Kidney (tissue), 14 donors: ENCODE results near the gene AADACL3. TPM values are rescaled to one million over a fixed set of nuclear protein-coding genes. Genes with fewer than 3 reads are reported as not detected.

Experiments
- DNase-seq, 5 donors: peaks; one replicate each; pipeline ENCODE4 v3.0.0-alpha.2; 2013 to 2020
- FAIRE-seq: peaks from 2 replicates; lab custom pipeline; 2012; peaks lifted over from hg19 to GRCh38; lab: Jason Lieb, UNC
- H3K27ac ChIP-seq, 2 donors: one replicate each; pipeline ENCODE4 v1.7.0; 2013; ENCODE audit warnings: low read depth in 2 of 2, low read length in 2 of 2, inconsistent platforms in 1 of 2
- H3K27me3 ChIP-seq: one replicate; pipeline ENCODE4 v1.7.1; 2013; ENCODE audit warnings: low read length, inconsistent platforms; ENCODE audit not compliant: control insufficient read depth, insufficient read depth
- H3K36me3 ChIP-seq, 3 donors: one replicate each; pipeline versions ENCODE4 v1.7.0 to v1.7.1; 2013; ENCODE audit warnings: low read length in 3 of 3, control low read depth in 1 of 3, inconsistent platforms in 1 of 3; ENCODE audit not compliant: insufficient read depth in 3 of 3, control insufficient read depth in 2 of 3
- H3K4me1 ChIP-seq, 3 donors: one replicate each; pipeline versions ENCODE4 v1.7.0 to v1.7.1; 2013; ENCODE audit warnings: low read length in 3 of 3, inconsistent platforms in 1 of 3, low read depth in 1 of 3; ENCODE audit not compliant: control insufficient read depth in 2 of 3, insufficient read depth in 2 of 3
- H3K4me3 ChIP-seq, 3 donors: one replicate each; pipeline versions ENCODE4 v1.7.0 to v1.8.1; 2013; ENCODE audit warnings: low read length in 3 of 3, control low read depth in 1 of 3, inconsistent platforms in 1 of 3
- H3K9ac ChIP-seq, 3 donors: one replicate each; pipeline versions ENCODE4 v1.7.0 to v1.7.1; 2013; ENCODE audit warnings: low read length in 3 of 3, control low read depth in 1 of 3, inconsistent platforms in 1 of 3
- H3K9me3 ChIP-seq, 3 donors: one replicate each; pipeline versions ENCODE4 v1.7.0 to v1.7.1; 2013; ENCODE audit warnings: low read length in 3 of 3, control low read depth in 1 of 3, inconsistent platforms in 1 of 3; ENCODE audit not compliant: control insufficient read depth in 2 of 3, insufficient read depth in 1 of 3
- intact Hi-C: fragments of 100-400 bp; cut with DNase I; formaldehyde crosslinking; loops from one replicate; pipeline ENCODE4 v1.11.1; 2022
- polyA plus RNA-seq: library from polyadenylated mRNA; stranded (reverse); fragments of 350-450 nt; fragmentation: Illumina TruSeq; extraction: RNeasy Lipid Tissue Mini Kit (QIAGEN cat#74804); gene quantifications from one replicate; pipeline ENCODE4 v1.2.3, GENCODE V29; 2014; ENCODE audit warnings: low read depth, low replicate concordance; ENCODE audit not compliant: insufficient read depth
- total RNA-seq: library from RNA; stranded (reverse); fragmentation: NEBNext Ultra II Directional; extraction: Animal tissue kit (Norgen Biotek cat#: 25700); gene quantifications from one replicate; pipeline ENCODE4 v1.2.1, GENCODE V29; 2021
- TF ChIP-seq, protein P1 (sequence below): IDR thresholded peaks from 3 replicates; pipeline ENCODE4 v1.5.1; 2012; ENCODE audit warnings: mild to moderate bottlenecking, moderate library complexity, borderline replicate concordance; ENCODE audit not compliant: insufficient read depth; ENCODE audit errors: extremely low read depth
- donor health status: control.
- donor health status: control.
- donor health status: control.
- donor health status: control.
- donor health status: control.
- donor health status: DM: yes; HTN: yes; CAD: no.
- donor health status: Normal renal cell carcinoma (clear cell type).

Gene AADACL3
- total and polyA plus RNA-seq, 2 donors from 2014 or later = not detected

DNA sequence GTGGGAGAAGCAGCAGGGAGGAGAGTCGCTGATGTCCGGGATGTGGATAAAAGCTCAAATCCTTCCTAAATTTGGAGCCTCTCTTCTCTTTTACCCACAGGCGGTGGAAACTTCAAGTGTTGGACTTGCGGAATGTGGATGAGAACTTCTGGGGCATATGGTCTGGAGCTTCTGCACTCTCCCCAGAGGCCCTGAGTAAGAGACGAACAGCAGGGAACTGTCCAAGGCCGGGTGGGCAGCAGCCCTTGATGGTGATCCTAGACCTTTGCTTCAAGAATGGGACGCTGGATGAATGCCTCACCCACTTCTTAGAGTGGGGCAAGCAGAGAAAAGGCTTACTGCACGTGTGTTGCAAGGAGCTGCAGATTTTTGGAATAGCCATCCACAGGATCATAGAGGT is 59.5 kb downstream of the AADACL3 start:
- Histone ChIP-seq H3K36me3 (no peaks in the 10 kb centered on the region), H3K27ac (no peak overlapping the region), H3K9ac (no peak overlapping the region), H3K9me3 (no peaks in the 10 kb centered on the region), H3K4me1 (no peaks in the 10 kb centered on the region), H3K27me3 (no peaks in the 10 kb centered on the region), H3K4me3 (no peak overlapping the region)
- DNase-seq = no peak
- intact Hi-C loops = no loop called here
- FAIRE-seq = no peak
- TF ChIP-seq, protein P1, sequence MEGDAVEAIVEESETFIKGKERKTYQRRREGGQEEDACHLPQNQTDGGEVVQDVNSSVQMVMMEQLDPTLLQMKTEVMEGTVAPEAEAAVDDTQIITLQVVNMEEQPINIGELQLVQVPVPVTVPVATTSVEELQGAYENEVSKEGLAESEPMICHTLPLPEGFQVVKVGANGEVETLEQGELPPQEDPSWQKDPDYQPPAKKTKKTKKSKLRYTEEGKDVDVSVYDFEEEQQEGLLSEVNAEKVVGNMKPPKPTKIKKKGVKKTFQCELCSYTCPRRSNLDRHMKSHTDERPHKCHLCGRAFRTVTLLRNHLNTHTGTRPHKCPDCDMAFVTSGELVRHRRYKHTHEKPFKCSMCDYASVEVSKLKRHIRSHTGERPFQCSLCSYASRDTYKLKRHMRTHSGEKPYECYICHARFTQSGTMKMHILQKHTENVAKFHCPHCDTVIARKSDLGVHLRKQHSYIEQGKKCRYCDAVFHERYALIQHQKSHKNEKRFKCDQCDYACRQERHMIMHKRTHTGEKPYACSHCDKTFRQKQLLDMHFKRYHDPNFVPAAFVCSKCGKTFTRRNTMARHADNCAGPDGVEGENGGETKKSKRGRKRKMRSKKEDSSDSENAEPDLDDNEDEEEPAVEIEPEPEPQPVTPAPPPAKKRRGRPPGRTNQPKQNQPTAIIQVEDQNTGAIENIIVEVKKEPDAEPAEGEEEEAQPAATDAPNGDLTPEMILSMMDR = no peak

DNA sequence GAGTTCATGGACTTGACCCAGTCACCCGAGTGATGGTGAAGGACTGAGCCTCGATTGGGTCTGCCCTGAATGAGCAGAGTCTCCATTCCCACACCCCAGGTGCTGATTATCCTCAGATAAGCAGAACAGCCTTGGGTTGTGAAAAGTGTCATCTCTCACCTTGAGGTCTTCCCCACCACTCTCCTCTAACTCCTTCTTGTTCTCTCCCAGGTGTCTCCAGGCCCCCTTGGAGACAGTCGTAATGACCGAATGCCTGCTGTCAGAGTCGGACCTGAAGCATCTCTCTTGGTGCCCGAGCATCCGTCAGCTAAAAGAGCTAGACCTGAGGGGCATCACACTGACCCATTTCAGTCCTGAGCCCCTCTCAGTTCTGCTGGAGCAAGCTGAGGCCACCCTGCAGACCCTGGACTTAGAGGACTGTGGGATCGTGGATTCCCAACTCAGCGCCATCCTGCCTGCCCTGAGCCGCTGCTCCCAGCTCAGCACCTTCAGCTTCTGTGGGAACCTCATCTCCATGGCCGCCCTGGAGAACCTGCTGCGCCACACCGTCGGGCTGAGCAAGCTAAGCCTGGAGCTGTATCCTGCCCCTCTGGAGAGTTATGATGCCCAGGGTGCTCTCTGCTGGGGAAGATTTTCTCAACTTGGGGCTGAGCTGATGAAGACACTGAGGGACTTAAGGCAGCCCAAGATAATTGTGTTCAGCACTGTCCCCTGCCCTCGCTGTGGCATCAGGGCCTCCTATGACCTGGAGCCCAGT is 61.1 kb downstream of the AADACL3 start:
- Histone ChIP-seq H3K4me1 (no peaks in the 10 kb centered on the region), H3K4me3 (no peak overlapping the region), H3K36me3 (no peaks in the 10 kb centered on the region), H3K27ac (no peak overlapping the region), H3K27me3 (no peaks in the 10 kb centered on the region), H3K9ac (no peak overlapping the region), H3K9me3 (no peaks in the 10 kb centered on the region)
- DNase-seq (no peak), FAIRE-seq (no peak)
- TF ChIP-seq, protein P1 = no peak
- intact Hi-C loops = no loop called here

Other genes with a start within 250 kb of the AADACL3 start
- 44.8 TPM for gene DHRS3, start 97.9 kb upstream of the AADACL3 start, total RNA-seq
- 97.1 TPM for gene DHRS3, start 97.9 kb upstream of the AADACL3 start, polyA plus RNA-seq
- gene AADACL4, start 72.0 kb upstream of the AADACL3 start, total RNA-seq = 0.16 TPM
- gene AADACL4, start 72.0 kb upstream of the AADACL3 start, polyA plus RNA-seq = 0.58 TPM
- gene CFAP107, start 30.1 kb downstream of the AADACL3 start, total RNA-seq = not detected
- not detected for gene CFAP107, start 30.1 kb downstream of the AADACL3 start, polyA plus RNA-seq
- not detected for gene PRAMEF12, start 57.6 kb downstream of the AADACL3 start, total RNA-seq
- gene PRAMEF12, start 57.6 kb downstream of the AADACL3 start, polyA plus RNA-seq = not detected
- gene PRAMEF1, start 75.3 kb downstream of the AADACL3 start, total RNA-seq = not detected
- not detected for gene PRAMEF1, start 75.3 kb downstream of the AADACL3 start, polyA plus RNA-seq
- gene PRAMEF11, start 115.3 kb downstream of the AADACL3 start, total RNA-seq = not detected
- not detected for gene PRAMEF11, start 115.3 kb downstream of the AADACL3 start, polyA plus RNA-seq
- gene HNRNPCL1, start 132.6 kb downstream of the AADACL3 start, total RNA-seq = not detected
- not detected for gene HNRNPCL1, start 132.6 kb downstream of the AADACL3 start, polyA plus RNA-seq
- gene PRAMEF2, start 141.0 kb downstream of the AADACL3 start, total RNA-seq = not detected
- gene PRAMEF2, start 141.0 kb downstream of the AADACL3 start, polyA plus RNA-seq = not detected
- gene PRAMEF4, start 170.1 kb downstream of the AADACL3 start, total RNA-seq = not detected
- not detected for gene PRAMEF4, start 170.1 kb downstream of the AADACL3 start, polyA plus RNA-seq
- gene PRAMEF10, start 182.2 kb downstream of the AADACL3 start, total RNA-seq = not detected
- gene PRAMEF10, start 182.2 kb downstream of the AADACL3 start, polyA plus RNA-seq = not detected
- gene PRAMEF7, start 200.5 kb downstream of the AADACL3 start, total RNA-seq = not detected
- not detected for gene PRAMEF7, start 200.5 kb downstream of the AADACL3 start, polyA plus RNA-seq
- not detected for gene PRAMEF6, start 231.5 kb downstream of the AADACL3 start, total RNA-seq
- gene PRAMEF6, start 231.5 kb downstream of the AADACL3 start, polyA plus RNA-seq = not detected